Uterus (tissue), 4 donors: ENCODE measurements around the gene WIPF1. TPM values are rescaled to one million over a fixed set of nuclear protein-coding genes. Genes with fewer than 3 reads are reported as not detected.

Source experiments
- DNase-seq, 2 donors: peaks; one replicate each; pipeline ENCODE4 v3.0.0-alpha.2; 2019 to 2020
- H3K27ac ChIP-seq, 2 donors: fragments of 200-600 bp; sonication (generic); 1 replicate in 1 of 2; 2 replicates in 1 of 2; pipeline ENCODE4 v1.5.1; 2016 to 2018
- H3K27me3 ChIP-seq, 2 donors: fragments of 200-600 bp; sonication (generic); one replicate each; pipeline ENCODE4 v1.5.1; 2018 to 2019; ENCODE audit warnings: control low read depth in 1 of 2
- H3K36me3 ChIP-seq, 2 donors: fragments of 200-600 bp; sonication (generic); one replicate each; pipeline ENCODE4 v1.5.1; 2019; ENCODE audit warnings: control low read depth in 1 of 2
- H3K4me1 ChIP-seq, 2 donors: fragments of 200-600 bp; sonication (generic); one replicate each; pipeline ENCODE4 v1.5.1; 2018 to 2019; ENCODE audit warnings: control low read depth in 1 of 2
- H3K4me3 ChIP-seq, 2 donors: fragments of 200-600 bp; sonication (generic); 1 replicate in 1 of 2; 2 replicates in 1 of 2; pipeline ENCODE4 v1.5.1; 2018 to 2019; ENCODE audit warnings: mild to moderate bottlenecking in 1 of 2
- H3K9me3 ChIP-seq, 2 donors: fragments of 200-600 bp; sonication (generic); one replicate each; pipeline ENCODE4 v1.5.1; 2019; ENCODE audit warnings: control low read depth in 1 of 2
- CTCF ChIP-seq, 4 experiments: fragments of 200-600 bp in 2 of 4; fragments of 450-650 bp in 2 of 4; sonication (generic) in 2 of 4; IDR thresholded peaks; one replicate each; pipeline ENCODE4 v1.5.1; 2016 to 2019; ENCODE audit warnings: antibody characterized with exemption in 4 of 4, mild to moderate bottlenecking in 2 of 4, moderate library complexity in 1 of 4
- POLR2A ChIP-seq, 2 donors: fragments of 450-650 bp; IDR thresholded peaks; one replicate each; pipeline ENCODE4 v1.6.1; 2016; ENCODE audit warnings: antibody characterized with exemption in 2 of 2, mild to moderate bottlenecking in 1 of 2, moderate library complexity in 1 of 2
- intact Hi-C: fragments of 100-400 bp; cut with DNase I; formaldehyde crosslinking; loops from one replicate; pipeline ENCODE4 v1.15.1; 2023; ENCODE audit warnings: low total_unique reads
- total RNA-seq, 4 donors: library from RNA; depleted of rRNA in 3 of 4; stranded (reverse); fragments of >200 nt in 3 of 4; gene quantifications; one replicate each; pipeline versions ENCODE4 v1.1.0 to v1.2.4, GENCODE V29; 2014 to 2023
- donor health status: DM: yes; HTN: yes; CAD: no.

Gene WIPF1
- total RNA-seq, 4 donors from 2014 or later: 12.3 to 61.9 (median 26.3) TPM

- intact Hi-C loops: no loop called here
- H3K27me3 ChIP-seq: no peaks in the 10 kb centered on the region
- H3K27ac ChIP-seq: peak overlapping the region in 1 of 2 donors; percentile 20
- H3K9me3 ChIP-seq: no peaks in the 10 kb centered on the region
- TF ChIP-seq CTCF (IDR thresholded peaks at IDR 0.05): no peak
- TF ChIP-seq POLR2A (IDR thresholded peaks at IDR 0.05): no peak
- DNase-seq: no peak
- no peaks in the 10 kb centered on the region for H3K4me1 ChIP-seq
- no peaks in the 10 kb centered on the region for H3K36me3 ChIP-seq
- H3K4me3 ChIP-seq: no peak overlapping the region
Measured at GRCh38 chr2:174610243-174610995, 12.8 kb upstream of the WIPF1 start.

- TF ChIP-seq POLR2A (IDR thresholded peaks at IDR 0.05) (no peak), CTCF (IDR thresholded peaks at IDR 0.05) (no peak)
- Histone ChIP-seq H3K9me3 (no peaks in the 10 kb centered on the region), H3K4me1 (no peaks in the 10 kb centered on the region), H3K36me3 (no peaks in the 10 kb centered on the region), H3K27me3 (no peaks in the 10 kb centered on the region), H3K4me3 (no peak overlapping the region), H3K27ac (no peak overlapping the region)
- intact Hi-C loops: no loop called here
- DNase-seq: no peak
Measured at GRCh38 chr2:174609261-174609660, 11.7 kb upstream of the WIPF1 start.

- H3K27ac ChIP-seq: no peak overlapping the region
- no peaks in the 10 kb centered on the region for H3K4me1 ChIP-seq
- TF ChIP-seq POLR2A (IDR thresholded peaks at IDR 0.05): no peak
- no peak for TF ChIP-seq CTCF (IDR thresholded peaks at IDR 0.05)
- DNase-seq: no peak
- H3K4me3 ChIP-seq: no peak overlapping the region
- H3K27me3 ChIP-seq: no peaks in the 10 kb centered on the region
- no peaks in the 10 kb centered on the region for H3K36me3 ChIP-seq
- intact Hi-C loops: no loop called here
- H3K9me3 ChIP-seq: no peaks in the 10 kb centered on the region
Measured at GRCh38 chr2:174608866-174609214, 11.2 kb upstream of the WIPF1 start.

- Histone ChIP-seq H3K4me1 (no peaks in the 10 kb centered on the region), H3K9me3 (no peaks in the 10 kb centered on the region), H3K4me3 (no peak overlapping the region), H3K27ac (no peak overlapping the region), H3K36me3 (no peaks in the 10 kb centered on the region), H3K27me3 (no peaks in the 10 kb centered on the region)
- intact Hi-C loops: no loop called here
- TF ChIP-seq POLR2A (IDR thresholded peaks at IDR 0.05): no peak
- TF ChIP-seq CTCF (IDR thresholded peaks at IDR 0.05): no peak
- no peak for DNase-seq
Measured at GRCh38 chr2:174607989-174608865, 10.6 kb upstream of the WIPF1 start.

GRCh38 chr2:174607584-174607983 is 10.0 kb upstream of the WIPF1 start:
- no peaks in the 10 kb centered on the region for H3K4me1 ChIP-seq
- H3K27ac ChIP-seq: no peak overlapping the region
- H3K4me3 ChIP-seq: no peak overlapping the region
- no peaks in the 10 kb centered on the region for H3K36me3 ChIP-seq
- intact Hi-C loops: no loop called here
- no peak for DNase-seq
- H3K9me3 ChIP-seq: no peaks in the 10 kb centered on the region
- TF ChIP-seq CTCF (IDR thresholded peaks at IDR 0.05): no peak
- no peaks in the 10 kb centered on the region for H3K27me3 ChIP-seq
